ENCODE measurements around the gene NLRP13. TPM values are rescaled to one million over a fixed set of nuclear protein-coding genes. Genes with fewer than 3 reads are reported as not detected.
"Not testable (repeated sequence)": the region's sequence is repeated elsewhere in the genome, so short reads cannot be mapped to it uniquely, and the experiment has no call there.

The NLRP13 gene
- total RNA-seq, 1 donor from 2014 or later, result not detected

GRCh38 chr19:55958356-55958755 lies 26.2 kb upstream of the NLRP13 start:
- Mint-ChIP-seq H3K4me1 (ENCODE audit: unreplicated experiment) (no peaks in the 10 kb centered on the region), H3K4me3 (ENCODE audit: unreplicated experiment) (no peak overlapping the region), H3K36me3 (ENCODE audit: unreplicated experiment) (no peaks in the 10 kb centered on the region), H3K27ac (ENCODE audit: unreplicated experiment) (no peak overlapping the region), H3K9me3 (ENCODE audit: unreplicated experiment) (peaks cover 13% of the 10 kb centered on the region), H3K27me3 (ENCODE audit: unreplicated experiment) (no peaks in the 10 kb centered on the region)
- no peak for DNase-seq (ENCODE audit: extremely low spot score, unreplicated experiment)
- TF ChIP-seq CTCF (IDR thresholded peaks at IDR 0.05), result no peak

- no peaks in the 10 kb centered on the region for H3K27me3 Mint-ChIP-seq (ENCODE audit: unreplicated experiment)
- H3K4me3 Mint-ChIP-seq (ENCODE audit: unreplicated experiment), result no peak overlapping the region
- H3K36me3 Mint-ChIP-seq (ENCODE audit: unreplicated experiment), result no peaks in the 10 kb centered on the region
- DNase-seq (ENCODE audit: extremely low spot score, unreplicated experiment), result no peak
- no peak for TF ChIP-seq CTCF (IDR thresholded peaks at IDR 0.05)
- no peak overlapping the region for H3K27ac Mint-ChIP-seq (ENCODE audit: unreplicated experiment)
- peaks cover 13% of the 10 kb centered on the region for H3K9me3 Mint-ChIP-seq (ENCODE audit: unreplicated experiment)
- H3K4me1 Mint-ChIP-seq (ENCODE audit: unreplicated experiment), result no peaks in the 10 kb centered on the region
Measured at GRCh38 chr19:55956431-55956830, 24.3 kb upstream of the NLRP13 start.

GRCh38 chr19:55950566-55950965 lies 18.4 kb upstream of the NLRP13 start:
- H3K27me3 Mint-ChIP-seq (ENCODE audit: unreplicated experiment); H3K36me3 Mint-ChIP-seq (ENCODE audit: unreplicated experiment); H3K9me3 Mint-ChIP-seq (ENCODE audit: unreplicated experiment); DNase-seq (ENCODE audit: extremely low spot score, unreplicated experiment); H3K4me1 Mint-ChIP-seq (ENCODE audit: unreplicated experiment); H3K4me3 Mint-ChIP-seq (ENCODE audit: unreplicated experiment); H3K27ac Mint-ChIP-seq (ENCODE audit: unreplicated experiment): not testable (repeated sequence)

GRCh38 chr19:55947532-55947931 lies 15.4 kb upstream of the NLRP13 start, which contains the start of gene NLRP8:
NLRP8 (plus strand) TSS chr19:55947832.
- no peaks in the 10 kb centered on the region for H3K36me3 Mint-ChIP-seq (ENCODE audit: unreplicated experiment)
- no peak for TF ChIP-seq CTCF (IDR thresholded peaks at IDR 0.05)
- H3K4me3 Mint-ChIP-seq (ENCODE audit: unreplicated experiment), result no peak within 1 kb of the TSS
- no peaks in the 10 kb centered on the region for H3K4me1 Mint-ChIP-seq (ENCODE audit: unreplicated experiment)
- H3K27ac Mint-ChIP-seq (ENCODE audit: unreplicated experiment), result no peak within 1 kb of the TSS
- H3K9me3 Mint-ChIP-seq (ENCODE audit: unreplicated experiment), result peaks cover 14% of the 10 kb centered on the region
- no peaks in the 10 kb centered on the region for H3K27me3 Mint-ChIP-seq (ENCODE audit: unreplicated experiment)
- no peak for DNase-seq (ENCODE audit: extremely low spot score, unreplicated experiment)

GRCh38 chr19:55940306-55940705 lies 8.2 kb upstream of the NLRP13 start:
- peaks cover 50% of the 10 kb centered on the region for H3K9me3 Mint-ChIP-seq (ENCODE audit: unreplicated experiment)
- H3K27ac Mint-ChIP-seq (ENCODE audit: unreplicated experiment), result no peak overlapping the region
- H3K4me3 Mint-ChIP-seq (ENCODE audit: unreplicated experiment), result no peak overlapping the region
- H3K4me1 Mint-ChIP-seq (ENCODE audit: unreplicated experiment), result no peaks in the 10 kb centered on the region
- DNase-seq (ENCODE audit: extremely low spot score, unreplicated experiment), result peak; percentile 57
- H3K36me3 Mint-ChIP-seq (ENCODE audit: unreplicated experiment), result no peaks in the 10 kb centered on the region
- no peaks in the 10 kb centered on the region for H3K27me3 Mint-ChIP-seq (ENCODE audit: unreplicated experiment)
- no peak for TF ChIP-seq CTCF (IDR thresholded peaks at IDR 0.05)

- Mint-ChIP-seq H3K4me3 (ENCODE audit: unreplicated experiment) (no peak overlapping the region), H3K27ac (ENCODE audit: unreplicated experiment) (no peak overlapping the region)
Measured at GRCh38 chr19:55939206-55939605, 7.1 kb upstream of the NLRP13 start.

More at GRCh38 chr19:55939206-55939605, 7.1 kb upstream of the NLRP13 start:
- DNase-seq (ENCODE audit: extremely low spot score, unreplicated experiment), result peak; percentile 51
- TF ChIP-seq CTCF (IDR thresholded peaks at IDR 0.05), result no peak
- H3K9me3 Mint-ChIP-seq (ENCODE audit: unreplicated experiment), result peaks cover 56% of the 10 kb centered on the region
- H3K4me1 Mint-ChIP-seq (ENCODE audit: unreplicated experiment), result no peaks in the 10 kb centered on the region
- no peaks in the 10 kb centered on the region for H3K27me3 Mint-ChIP-seq (ENCODE audit: unreplicated experiment)
- H3K36me3 Mint-ChIP-seq (ENCODE audit: unreplicated experiment), result no peaks in the 10 kb centered on the region
